Subcutaneous adipose tissue (tissue), 4 donors: ENCODE results near the gene HS1BP3. TPM values are rescaled to one million over a fixed set of nuclear protein-coding genes. Genes with fewer than 3 reads are reported as not detected.

Experiments
- total RNA-seq, 4 donors: library from RNA; depleted of rRNA; stranded (reverse); fragments of >200 nt; gene quantifications; one replicate each; pipeline ENCODE4 v1.1.0, GENCODE V29; 2016
- TF ChIP-seq, protein P1 (sequence below): fragments of 450-650 bp; IDR thresholded peaks from one replicate; pipeline ENCODE4 v1.5.1; 2016; ENCODE audit warnings: low read depth, mild to moderate bottlenecking, control low read depth, antibody characterized with exemption, moderate library complexity

The HS1BP3 gene
- total RNA-seq, result 10 to 100 TPM; 12.6 to 37.6 (median 34.7) TPM

DNA sequence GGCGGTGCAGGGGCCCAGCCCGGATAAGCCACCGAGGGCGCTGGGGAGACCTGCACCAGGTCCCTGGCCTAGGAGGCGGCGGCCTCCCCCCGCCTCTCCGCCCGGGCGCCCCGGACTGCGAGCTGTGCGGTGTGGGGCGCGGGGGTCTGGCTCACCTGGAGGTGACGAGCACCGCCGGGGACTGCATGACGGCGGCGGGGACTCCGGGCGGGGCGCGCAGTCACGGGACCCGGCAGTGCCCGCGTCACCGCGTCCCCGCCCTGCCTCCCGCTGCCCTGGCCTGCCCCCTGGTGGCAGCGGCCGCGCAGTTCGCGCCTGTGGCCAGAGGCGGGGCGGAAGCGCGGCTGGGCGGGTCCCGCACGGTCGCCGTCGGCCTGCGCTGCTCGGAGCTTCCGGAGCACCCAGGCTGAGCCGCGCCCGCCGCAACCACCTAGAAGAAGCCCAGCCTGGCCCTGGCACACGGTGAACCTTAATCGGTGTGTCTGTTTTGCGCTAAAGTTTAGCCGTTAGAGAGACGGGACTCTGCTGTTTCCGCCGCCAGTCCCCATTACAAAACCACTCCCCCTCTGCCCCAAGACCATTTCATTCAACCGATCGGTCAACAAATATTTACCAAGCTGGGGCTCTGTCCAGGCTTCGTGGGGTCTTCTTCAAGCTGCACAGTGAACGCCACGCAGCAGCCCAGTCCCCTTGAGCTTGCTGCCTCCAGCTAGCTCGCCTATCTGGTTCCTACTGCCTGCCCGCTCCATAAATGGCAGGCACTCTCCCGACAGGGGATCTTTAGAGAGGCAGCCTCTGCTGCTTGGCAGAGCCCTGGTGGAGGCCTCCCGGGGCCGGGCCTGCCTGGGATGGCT lies at the start of gene HS1BP3:
HS1BP3 (minus strand) TSS at position 222 of the 854 bp plus-strand sequence; CDS start at position 187, 35 bp downstream.
- TF ChIP-seq, protein P1, sequence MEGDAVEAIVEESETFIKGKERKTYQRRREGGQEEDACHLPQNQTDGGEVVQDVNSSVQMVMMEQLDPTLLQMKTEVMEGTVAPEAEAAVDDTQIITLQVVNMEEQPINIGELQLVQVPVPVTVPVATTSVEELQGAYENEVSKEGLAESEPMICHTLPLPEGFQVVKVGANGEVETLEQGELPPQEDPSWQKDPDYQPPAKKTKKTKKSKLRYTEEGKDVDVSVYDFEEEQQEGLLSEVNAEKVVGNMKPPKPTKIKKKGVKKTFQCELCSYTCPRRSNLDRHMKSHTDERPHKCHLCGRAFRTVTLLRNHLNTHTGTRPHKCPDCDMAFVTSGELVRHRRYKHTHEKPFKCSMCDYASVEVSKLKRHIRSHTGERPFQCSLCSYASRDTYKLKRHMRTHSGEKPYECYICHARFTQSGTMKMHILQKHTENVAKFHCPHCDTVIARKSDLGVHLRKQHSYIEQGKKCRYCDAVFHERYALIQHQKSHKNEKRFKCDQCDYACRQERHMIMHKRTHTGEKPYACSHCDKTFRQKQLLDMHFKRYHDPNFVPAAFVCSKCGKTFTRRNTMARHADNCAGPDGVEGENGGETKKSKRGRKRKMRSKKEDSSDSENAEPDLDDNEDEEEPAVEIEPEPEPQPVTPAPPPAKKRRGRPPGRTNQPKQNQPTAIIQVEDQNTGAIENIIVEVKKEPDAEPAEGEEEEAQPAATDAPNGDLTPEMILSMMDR, result no peak

DNA sequence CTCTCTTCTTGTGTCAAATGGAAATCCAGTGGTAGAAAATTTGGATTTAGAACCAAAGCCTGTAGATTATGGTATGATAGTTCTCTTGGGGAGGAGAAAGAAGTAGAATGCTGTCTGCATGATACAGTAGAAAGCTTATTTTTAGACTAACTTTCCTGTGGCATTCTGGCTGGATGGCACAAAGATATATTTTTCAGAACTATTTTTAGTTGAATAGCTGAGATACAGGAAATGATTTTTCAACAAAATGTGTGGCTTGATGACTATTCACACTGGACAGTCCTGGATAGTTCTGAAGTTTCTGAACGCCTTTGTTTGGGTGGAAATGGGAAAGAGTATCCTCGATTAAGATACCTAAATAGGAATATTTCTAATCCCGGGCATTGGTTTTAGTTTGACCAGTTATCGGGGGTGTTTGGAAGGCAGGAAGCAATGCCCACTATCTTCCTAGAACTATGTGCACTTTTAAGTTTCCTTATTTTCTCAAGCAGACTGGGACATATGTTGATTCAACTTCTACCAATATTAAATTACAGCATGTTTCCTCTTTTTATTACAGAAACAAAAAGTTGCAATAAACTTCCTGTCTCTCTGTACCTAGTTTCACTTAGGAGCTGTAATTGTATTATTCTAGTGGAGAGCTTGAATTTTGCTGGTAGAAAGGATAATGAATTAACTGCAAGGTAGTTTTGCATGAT lies 48.2 kb upstream of the HS1BP3 start:
- TF ChIP-seq, protein P1, result no peak

GRCh38 chr2:20697322-20697934 lies 46.5 kb upstream of the HS1BP3 start:
- TF ChIP-seq, protein P1, result no peak

DNA sequence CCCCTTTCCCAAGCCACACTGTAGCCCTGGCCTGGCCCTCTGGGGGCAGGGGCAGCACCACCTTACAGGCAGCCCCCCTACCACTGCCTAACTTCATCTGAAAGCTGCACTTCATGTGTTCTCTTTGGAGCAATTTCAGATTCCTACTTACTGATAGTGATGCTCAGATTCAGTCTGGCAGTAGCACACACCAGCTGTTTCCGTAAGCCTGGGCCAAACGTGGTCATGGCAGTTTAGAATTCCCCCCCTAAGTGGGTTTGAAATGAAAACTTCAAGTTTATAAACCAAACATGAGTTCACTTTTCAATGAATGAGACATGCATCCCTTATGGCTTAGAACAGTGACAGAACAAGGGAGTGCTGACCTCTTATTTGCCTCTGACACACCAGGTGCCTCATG lies 45.5 kb upstream of the HS1BP3 start:
- TF ChIP-seq, protein P1, result no peak

DNA sequence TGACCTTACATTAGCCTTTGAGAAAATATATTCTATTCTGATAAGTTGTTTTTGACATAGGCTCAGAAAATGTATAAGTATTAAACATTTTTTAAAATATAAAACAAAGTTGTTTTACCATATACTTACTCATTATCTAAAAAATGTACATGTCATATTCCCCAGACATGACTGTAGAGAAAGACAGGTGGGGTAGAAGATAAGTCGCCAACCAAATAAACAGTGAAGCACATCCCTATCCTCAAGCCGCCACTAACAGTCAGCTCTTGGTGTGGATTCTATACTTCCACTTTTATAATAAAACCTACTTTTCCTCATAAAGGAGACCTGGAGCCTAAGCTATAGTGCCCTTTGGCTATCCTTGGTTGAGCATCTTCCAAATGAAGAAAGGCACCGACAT lies 42.4 kb upstream of the HS1BP3 start:
- TF ChIP-seq, protein P1, result no peak

DNA sequence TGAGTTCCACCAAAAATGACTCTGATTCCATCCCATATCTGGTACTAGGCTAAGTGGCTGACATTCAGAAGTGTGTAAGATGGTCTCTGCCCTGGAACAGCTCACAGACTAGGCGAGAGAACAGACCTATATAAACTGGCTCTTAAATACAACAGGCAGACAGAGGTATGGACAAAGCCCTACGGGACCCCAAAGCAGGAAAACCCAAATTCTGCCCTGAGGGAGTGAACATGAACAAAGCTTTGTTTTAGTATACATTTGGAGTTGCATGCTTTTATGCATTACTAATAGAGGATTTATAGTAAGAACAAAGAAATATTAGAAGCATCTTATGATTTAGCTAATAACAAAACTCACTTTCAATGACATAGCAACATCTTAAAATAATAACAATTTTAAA lies 41.2 kb upstream of the HS1BP3 start:
- TF ChIP-seq, protein P1, result no peak
